Mesenchymal stem cell (in vitro differentiated cells and primary cell): Measurements from ENCODE around the gene COL15A1.

Experiments
- DNase-seq: peaks from one replicate; pipeline ENCODE4 v3.0.0-alpha.2; 2013
- H2AFZ ChIP-seq: one replicate; pipeline ENCODE4 v1.6.1; 2013; ENCODE audit warnings: low read depth, mild to moderate bottlenecking, control low read depth, inconsistent platforms, low read length, moderate library complexity
- H2AK5ac ChIP-seq: 2 replicates; pipeline ENCODE4 v1.6.1; 2013; ENCODE audit warnings: low read length, moderate library complexity, mild to moderate bottlenecking, inconsistent platforms; ENCODE audit not compliant: severe bottlenecking
- H2BK120ac ChIP-seq: one replicate; pipeline ENCODE4 v1.6.1; 2013; ENCODE audit warnings: low read depth, mild to moderate bottlenecking, inconsistent platforms, low read length, moderate library complexity
- H2BK12ac ChIP-seq, 2 experiments: one replicate each; pipeline ENCODE4 v1.6.1; 2013; ENCODE audit warnings: inconsistent platforms in 2 of 2, low read length in 2 of 2, mild to moderate bottlenecking in 2 of 2, moderate library complexity in 2 of 2, control low read depth in 1 of 2
- H2BK15ac ChIP-seq: one replicate; pipeline ENCODE4 v1.6.1; 2013; ENCODE audit warnings: mild to moderate bottlenecking, low read depth, inconsistent platforms; ENCODE audit not compliant: poor library complexity, severe bottlenecking
- H2BK5ac ChIP-seq: 2 replicates; pipeline ENCODE4 v1.6.1; 2013; ENCODE audit warnings: low read depth, mild to moderate bottlenecking, low read length, control low read depth, inconsistent platforms; ENCODE audit not compliant: poor library complexity, severe bottlenecking
- H3K14ac ChIP-seq, 2 experiments: one replicate each; pipeline ENCODE4 v1.6.1; 2013; ENCODE audit warnings: inconsistent platforms in 2 of 2, low read length in 2 of 2, control low read depth in 1 of 2, mild to moderate bottlenecking in 1 of 2, moderate library complexity in 1 of 2
- H3K18ac ChIP-seq, 2 experiments: one replicate each; pipeline ENCODE4 v1.6.1; 2013; ENCODE audit warnings: inconsistent platforms in 2 of 2, low read length in 2 of 2, control low read depth in 1 of 2, low read depth in 1 of 2, mild to moderate bottlenecking in 1 of 2
- H3K23ac ChIP-seq, 2 experiments: one replicate each; pipeline ENCODE4 v1.6.1; 2013; ENCODE audit warnings: inconsistent platforms in 2 of 2, low read length in 2 of 2, mild to moderate bottlenecking in 2 of 2, moderate library complexity in 2 of 2, control low read depth in 1 of 2
- H3K27ac ChIP-seq: 2 replicates; pipeline ENCODE4 v1.5.1; 2013; ENCODE audit warnings: mild to moderate bottlenecking, moderate library complexity, low read length, control low read depth, inconsistent platforms; ENCODE audit not compliant: poor library complexity, severe bottlenecking
- H3K27me3 ChIP-seq, 2 experiments: 2 replicates each; pipeline versions ENCODE4 v1.6.1 to v1.7.0; 2013; ENCODE audit warnings: low read length in 2 of 2, mild to moderate bottlenecking in 2 of 2, moderate library complexity in 2 of 2, control low read depth in 1 of 2, inconsistent platforms in 1 of 2; ENCODE audit not compliant: control insufficient read depth in 1 of 2, insufficient read depth in 1 of 2
- H3K36me3 ChIP-seq, 2 experiments: 2 replicates each; pipeline versions ENCODE4 v1.6.1 to v1.7.0; 2013; ENCODE audit warnings: low read length in 2 of 2, control low read depth in 1 of 2, inconsistent platforms in 1 of 2, low read depth in 1 of 2, mild to moderate bottlenecking in 1 of 2; ENCODE audit not compliant: insufficient read depth in 2 of 2, control insufficient read depth in 1 of 2
- H3K4ac ChIP-seq, 2 experiments: one replicate each; pipeline ENCODE4 v1.6.1; 2013; ENCODE audit warnings: inconsistent platforms in 2 of 2, low read length in 2 of 2, mild to moderate bottlenecking in 2 of 2, moderate library complexity in 2 of 2, control low read depth in 1 of 2, low read depth in 1 of 2
- H3K4me1 ChIP-seq: 2 replicates; pipeline ENCODE4 v1.6.1; 2013; ENCODE audit warnings: low read depth, low read length, control low read depth; ENCODE audit not compliant: control insufficient read depth, insufficient read depth
- H3K4me2 ChIP-seq: 2 replicates; pipeline ENCODE4 v1.6.1; 2013; ENCODE audit warnings: low read length, mild to moderate bottlenecking, inconsistent platforms; ENCODE audit not compliant: poor library complexity, severe bottlenecking
- H3K4me3 ChIP-seq, 2 experiments: 2 replicates each; pipeline versions ENCODE4 v1.5.1 to v1.7.0; 2013; ENCODE audit warnings: low read length in 2 of 2, mild to moderate bottlenecking in 2 of 2, control low read depth in 1 of 2, low read depth in 1 of 2; ENCODE audit not compliant: insufficient read depth in 1 of 2
- H3K79me1 ChIP-seq: replicated peaks from 2 replicates; pipeline ENCODE4 v1.6.1; 2013; ENCODE audit warnings: mild to moderate bottlenecking, control low read depth, low read length, inconsistent platforms; ENCODE audit not compliant: poor library complexity, severe bottlenecking
- H3K9ac ChIP-seq: 2 replicates; pipeline ENCODE4 v1.7.0; 2013; ENCODE audit warnings: mild to moderate bottlenecking, low read length, moderate library complexity
- H3K9me3 ChIP-seq: 2 replicates; pipeline ENCODE4 v1.7.0; 2013; ENCODE audit warnings: mild to moderate bottlenecking, low read length; ENCODE audit not compliant: control insufficient read depth
- H4K8ac ChIP-seq: one replicate; pipeline ENCODE4 v1.6.1; 2013; ENCODE audit warnings: inconsistent platforms, mild to moderate bottlenecking, low read length, moderate library complexity
- H4K91ac ChIP-seq: one replicate; pipeline ENCODE4 v1.6.1; 2013; ENCODE audit warnings: mild to moderate bottlenecking, low read length, inconsistent platforms
- WGBS: methylation state at CpG from one replicate; pipeline ENCODE4 v1.1.7; 2013; ENCODE audit warnings: mixed read lengths; 5-methylcytosine and 5-hydroxymethylcytosine counted together

COL15A1 gene

GRCh38 chr9:99058964-99059921 is 115.5 kb downstream of the COL15A1 start:
- Histone ChIP-seq H4K91ac (peak overlapping the region; percentile 81), H3K9ac (no peak overlapping the region), H3K14ac (no peak overlapping the region), H2BK12ac (peak overlapping the region; percentile 65 to 84), H3K27ac (peak overlapping the region; percentile 33), H3K18ac (peak overlapping the region; percentile 52 to 63), H2BK15ac (no peak overlapping the region), H2BK120ac (no peak overlapping the region), H3K4me2 (no peak overlapping the region), H3K79me1 (no peaks in the 10 kb centered on the region), H3K4me3 (no peak overlapping the region), H2AFZ (no peak overlapping the region), H3K23ac (no peak overlapping the region), H3K36me3 (peaks cover 0 to 35% of the 10 kb centered on the region in 2 experiments), H3K4ac (peak overlapping the region in 1 of 2 experiments; percentile 56), H2BK5ac (no peak overlapping the region), H3K4me1 (peaks cover 12% of the 10 kb centered on the region), H4K8ac (peak overlapping the region; percentile 52), H2AK5ac (no peak overlapping the region), H3K27me3 (no peaks in the 10 kb centered on the region), H3K9me3 (no peaks in the 10 kb centered on the region)
- whole genome bisulfite sequencing = 78% methylated on average over 8 of the region's 8 CpGs
- DNase-seq = peak; percentile 66

DNA sequence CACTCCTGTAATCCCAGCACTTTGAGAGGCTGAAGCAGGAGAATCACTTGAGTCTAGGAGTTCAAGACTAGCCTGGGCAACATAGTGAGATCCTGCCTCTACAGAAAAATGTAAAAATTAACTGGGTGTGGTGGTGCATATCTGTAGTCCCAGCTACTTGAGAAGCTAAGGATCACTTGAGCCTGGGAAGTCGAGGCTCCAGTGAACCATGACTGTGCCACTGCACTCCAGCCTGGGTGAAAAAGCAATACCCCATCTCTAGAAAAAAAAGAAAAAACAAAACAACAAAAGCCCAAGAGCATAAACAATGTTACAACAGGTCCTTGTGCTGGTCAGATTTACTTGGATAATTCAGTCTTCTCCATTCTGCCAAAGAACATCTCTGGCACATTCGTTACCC is 116.9 kb downstream of the COL15A1 start:
- Histone ChIP-seq H3K4ac (no peak overlapping the region), H2BK15ac (no peak overlapping the region), H2AK5ac (no peak overlapping the region), H3K23ac (no peak overlapping the region), H3K36me3 (peaks cover 0 to 35% of the 10 kb centered on the region in 2 experiments), H3K27me3 (no peaks in the 10 kb centered on the region), H3K9me3 (no peaks in the 10 kb centered on the region), H2BK12ac (no peak overlapping the region), H2BK120ac (no peak overlapping the region), H3K27ac (no peak overlapping the region), H3K4me3 (no peak overlapping the region), H2AFZ (no peak overlapping the region), H4K91ac (no peak overlapping the region), H3K18ac (peak overlapping the region in 1 of 2 experiments; percentile 64), H4K8ac (no peak overlapping the region), H3K79me1 (no peaks in the 10 kb centered on the region), H3K4me1 (peaks cover 12% of the 10 kb centered on the region), H2BK5ac (no peak overlapping the region), H3K14ac (no peak overlapping the region), H3K9ac (no peak overlapping the region), H3K4me2 (no peak overlapping the region)
- no peak for DNase-seq
- 86% methylated on average over 2 of the region's 2 CpGs for WGBS

DNA sequence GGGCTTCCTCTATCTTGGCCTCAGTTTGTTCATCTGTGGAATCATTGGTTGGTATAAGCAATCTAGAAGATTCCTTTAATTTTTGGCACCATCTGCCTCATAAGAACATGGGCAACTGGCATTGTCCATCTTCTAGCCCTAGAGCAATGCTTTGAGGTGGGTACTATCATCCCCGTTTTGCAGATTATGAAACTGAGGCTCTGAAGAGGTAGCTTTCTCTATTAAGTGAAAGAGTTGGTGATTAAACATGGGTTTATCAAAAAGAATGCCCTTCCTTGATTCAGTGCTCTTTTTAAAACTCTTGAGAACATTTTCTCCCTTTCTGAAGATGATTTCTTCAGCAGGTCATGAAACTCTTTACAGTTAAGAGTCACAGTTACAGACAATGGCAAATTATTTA is 118.8 kb downstream of the COL15A1 start:
- no peak overlapping the region for H3K4me3 ChIP-seq
- no peaks in the 10 kb centered on the region for H3K79me1 ChIP-seq
- no peak overlapping the region for H3K4ac ChIP-seq
- H2BK15ac ChIP-seq = no peak overlapping the region
- no peaks in the 10 kb centered on the region for H3K9me3 ChIP-seq
- H4K91ac ChIP-seq = no peak overlapping the region
- no peak overlapping the region for H2BK12ac ChIP-seq
- no peak overlapping the region for H3K23ac ChIP-seq
- H2BK5ac ChIP-seq = no peak overlapping the region
- peaks cover 12% of the 10 kb centered on the region for H3K4me1 ChIP-seq
- no peak overlapping the region for H3K9ac ChIP-seq
- peaks cover 0 to 32% of the 10 kb centered on the region in 2 experiments for H3K36me3 ChIP-seq
- no peak overlapping the region for H2AK5ac ChIP-seq
- WGBS = 91% methylated on average over 1 of the region's 1 CpG
- no peak overlapping the region for H2AFZ ChIP-seq
- H2BK120ac ChIP-seq = no peak overlapping the region
- no peak overlapping the region for H3K4me2 ChIP-seq
- no peak overlapping the region for H3K27ac ChIP-seq
- no peak overlapping the region for H4K8ac ChIP-seq
- no peak for DNase-seq
- H3K18ac ChIP-seq = no peak overlapping the region
- no peaks in the 10 kb centered on the region for H3K27me3 ChIP-seq
- no peak overlapping the region for H3K14ac ChIP-seq

GRCh38 chr9:99063522-99063921 is 119.8 kb downstream of the COL15A1 start:
- DNase-seq = no peak
- H2BK12ac ChIP-seq = no peak overlapping the region
- no peak overlapping the region for H3K18ac ChIP-seq
- no peak overlapping the region for H2BK120ac ChIP-seq
- no peak overlapping the region for H4K91ac ChIP-seq
- H2AFZ ChIP-seq = no peak overlapping the region
- H3K4me1 ChIP-seq = peaks cover 5% of the 10 kb centered on the region
- no peak overlapping the region for H3K4ac ChIP-seq
- no peak overlapping the region for H3K27ac ChIP-seq
- H3K36me3 ChIP-seq = peaks cover 0 to 36% of the 10 kb centered on the region in 2 experiments
- no peaks in the 10 kb centered on the region for H3K27me3 ChIP-seq
- no peak overlapping the region for H3K4me3 ChIP-seq
- H3K9ac ChIP-seq = no peak overlapping the region
- no peak overlapping the region for H3K14ac ChIP-seq
- H3K9me3 ChIP-seq = no peaks in the 10 kb centered on the region
- H3K4me2 ChIP-seq = no peak overlapping the region
- H2BK15ac ChIP-seq = no peak overlapping the region
- no peak overlapping the region for H2BK5ac ChIP-seq
- WGBS = 100% methylated on average over 1 of the region's 1 CpG
- no peak overlapping the region for H3K23ac ChIP-seq
- no peaks in the 10 kb centered on the region for H3K79me1 ChIP-seq
- H2AK5ac ChIP-seq = no peak overlapping the region
- H4K8ac ChIP-seq = no peak overlapping the region
